ENCODE measurements around the gene DRD1. TPM values are rescaled to one million over a fixed set of nuclear protein-coding genes. Genes with fewer than 3 reads are reported as not detected.

The DRD1 gene
- total RNA-seq, 3 donors from 2014 or later = under 0.01 to 0.33 TPM; not detected in 1

DNA sequence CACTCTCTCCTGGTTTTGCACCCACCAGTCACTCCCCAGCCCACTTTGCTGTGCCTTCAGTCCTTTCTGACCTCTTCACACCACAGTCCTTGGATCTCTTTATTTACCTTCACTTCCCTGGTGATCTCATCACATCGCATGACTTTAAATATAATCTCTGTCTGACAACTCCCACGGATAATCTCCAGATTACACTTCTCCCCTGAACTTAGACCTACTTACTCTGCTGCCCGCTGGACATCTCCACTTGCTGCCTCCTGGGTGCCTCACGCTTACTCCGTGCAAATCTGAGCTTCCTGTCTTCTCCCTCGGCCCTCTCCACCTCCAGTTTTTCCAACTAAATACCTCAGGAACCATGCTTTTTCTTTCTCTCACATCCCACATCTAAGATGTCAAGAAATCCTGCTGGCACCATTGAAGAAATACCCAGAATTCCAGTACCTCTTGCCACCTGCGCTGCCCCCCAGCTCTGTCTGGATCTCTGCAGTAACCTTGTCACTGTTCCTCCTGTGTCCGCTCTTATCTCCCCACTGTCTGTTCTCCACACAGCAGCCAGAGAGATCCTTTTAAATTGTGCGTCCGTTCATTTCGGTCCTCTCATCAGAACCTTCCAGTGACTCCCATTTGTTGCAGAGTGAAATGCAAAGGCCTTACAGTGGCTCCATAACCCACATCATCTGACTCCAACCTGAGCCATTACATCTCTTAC, 43.7 kb upstream of the DRD1 start:
- Histone ChIP-seq H3K36me3 (no peaks in the 10 kb centered on the region), H3K4me1 (no peaks in the 10 kb centered on the region)
- intact Hi-C loops (cut with DNase I; ENCODE audit: low total_unique reads) = no loop called here

GRCh38 chr5:175485631-175486030, 41.6 kb upstream of the DRD1 start:
- TF ChIP-seq POLR2A (IDR thresholded peaks at IDR 0.05) (no peak), CTCF (IDR thresholded peaks at IDR 0.05) (no peak), POLR2AphosphoS5 (IDR thresholded peaks at IDR 0.05) (no peak)
- Histone ChIP-seq H3K27ac (no peak overlapping the region), H3K9me3 (no peaks in the 10 kb centered on the region), H3K4me3 (no peak overlapping the region), H3K36me3 (no peaks in the 10 kb centered on the region), H3K4me1 (no peaks in the 10 kb centered on the region), H3K27me3 (no peaks in the 10 kb centered on the region)
- no peak for DNase-seq (ENCODE audit: low spot score in 2 of 2)
- intact Hi-C loops (cut with DNase I; ENCODE audit: low total_unique reads) = no loop called here

More for the DNA sequence above, 43.7 kb upstream of the DRD1 start:
- DNase-seq (ENCODE audit: low spot score in 2 of 2) = no peak
- no peak overlapping the region for H3K4me3 ChIP-seq
- no peak overlapping the region for H3K27ac ChIP-seq
- TF ChIP-seq CTCF (IDR thresholded peaks at IDR 0.05) (no peak), POLR2AphosphoS5 (IDR thresholded peaks at IDR 0.05) (no peak), POLR2A (IDR thresholded peaks at IDR 0.05) (no peak)
- no peaks in the 10 kb centered on the region for H3K27me3 ChIP-seq
- H3K9me3 ChIP-seq = no peaks in the 10 kb centered on the region

DNA sequence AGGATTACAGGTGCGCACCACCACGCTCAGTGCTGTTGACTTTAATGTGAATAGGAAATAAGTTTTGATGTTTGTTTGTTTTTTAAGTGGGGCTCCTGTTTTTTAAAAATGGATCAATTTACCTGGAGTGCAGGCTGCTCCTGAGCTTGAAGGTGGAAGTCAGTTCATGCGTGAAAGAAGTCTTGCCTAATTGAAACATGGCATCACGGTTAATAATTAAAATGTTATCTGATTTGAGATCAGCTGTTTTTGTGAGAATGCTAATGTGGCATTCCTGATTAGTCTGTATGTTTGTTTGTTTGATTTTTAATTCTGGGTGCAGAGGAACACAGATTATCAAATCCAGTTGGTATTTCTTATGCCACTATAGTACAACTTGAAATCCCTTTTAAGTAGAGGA, 40.8 kb upstream of the DRD1 start:
- no peak overlapping the region for H3K4me3 ChIP-seq
- H3K27me3 ChIP-seq = no peaks in the 10 kb centered on the region
- DNase-seq (ENCODE audit: low spot score in 2 of 2) = no peak
- no peak for TF ChIP-seq POLR2AphosphoS5 (IDR thresholded peaks at IDR 0.05)
- TF ChIP-seq POLR2A (IDR thresholded peaks at IDR 0.05) = no peak
- no peak for TF ChIP-seq CTCF (IDR thresholded peaks at IDR 0.05)
- no peaks in the 10 kb centered on the region for H3K4me1 ChIP-seq
- intact Hi-C loops (cut with DNase I; ENCODE audit: low total_unique reads) = no loop called here
- H3K27ac ChIP-seq = no peak overlapping the region
- H3K36me3 ChIP-seq = no peaks in the 10 kb centered on the region
- H3K9me3 ChIP-seq = no peaks in the 10 kb centered on the region

DNA sequence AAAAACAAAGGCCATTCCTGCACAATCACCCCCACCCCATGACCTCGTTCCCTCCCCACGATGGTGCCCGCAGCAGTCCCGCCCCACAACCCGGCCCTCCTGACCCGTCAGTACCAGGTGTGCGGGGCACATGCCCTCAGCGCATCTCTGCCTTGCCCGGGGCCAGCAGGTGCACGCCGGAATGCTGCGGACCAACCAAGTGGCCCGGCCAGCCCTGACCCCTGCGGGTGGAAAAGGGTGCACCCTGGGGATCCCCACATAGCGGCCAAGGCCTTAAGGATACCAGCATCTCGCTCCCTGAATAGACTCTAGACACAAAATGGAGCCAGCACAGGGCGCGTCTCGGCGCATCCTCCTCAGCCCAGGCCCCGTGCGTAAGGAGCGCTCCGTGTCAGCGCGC, 40.3 kb upstream of the DRD1 start:
- Histone ChIP-seq H3K36me3 (no peaks in the 10 kb centered on the region), H3K4me3 (no peak overlapping the region), H3K27me3 (no peaks in the 10 kb centered on the region), H3K4me1 (peaks cover 4 to 5% of the 10 kb centered on the region in 2 donors), H3K27ac (no peak overlapping the region), H3K9me3 (no peaks in the 10 kb centered on the region)
- intact Hi-C loops (cut with DNase I; ENCODE audit: low total_unique reads) = no loop called here
- no peak for DNase-seq (ENCODE audit: low spot score in 2 of 2)
- TF ChIP-seq POLR2AphosphoS5 (IDR thresholded peaks at IDR 0.05) = no peak
- no peak for TF ChIP-seq CTCF (IDR thresholded peaks at IDR 0.05)
- no peak for TF ChIP-seq POLR2A (IDR thresholded peaks at IDR 0.05)

DNA sequence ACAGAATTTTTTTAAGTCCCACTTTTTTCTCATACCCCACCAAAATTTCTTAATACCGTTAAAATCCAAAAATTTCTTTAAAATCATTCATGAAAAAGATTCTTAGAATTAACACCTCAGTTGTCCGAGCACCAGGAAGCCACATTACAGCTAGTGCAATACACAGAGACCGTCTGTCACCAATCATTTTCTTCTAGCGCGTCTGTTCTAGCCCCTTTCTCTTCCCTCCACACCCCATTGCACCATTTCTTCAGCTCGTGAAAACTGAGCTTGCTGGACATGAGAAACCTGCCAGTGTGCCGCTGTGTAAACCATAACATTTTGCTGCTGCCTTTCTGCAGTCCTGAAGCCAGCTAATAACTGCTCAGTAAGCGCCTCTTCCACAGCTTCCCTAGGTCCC, 39.4 kb upstream of the DRD1 start:
- intact Hi-C loops (cut with DNase I; ENCODE audit: low total_unique reads) = no loop called here
- TF ChIP-seq POLR2AphosphoS5 (IDR thresholded peaks at IDR 0.05) = no peak
- no peak for TF ChIP-seq POLR2A (IDR thresholded peaks at IDR 0.05)
- TF ChIP-seq CTCF (IDR thresholded peaks at IDR 0.05) = no peak

More for the DNA sequence above, 39.4 kb upstream of the DRD1 start:
- peaks cover 7 to 8% of the 10 kb centered on the region in 2 donors for H3K4me1 ChIP-seq
- no peak overlapping the region for H3K4me3 ChIP-seq
- no peak overlapping the region for H3K27ac ChIP-seq
- H3K9me3 ChIP-seq = no peaks in the 10 kb centered on the region
- DNase-seq (ENCODE audit: low spot score in 2 of 2) = no peak
- no peaks in the 10 kb centered on the region for H3K27me3 ChIP-seq
- no peaks in the 10 kb centered on the region for H3K36me3 ChIP-seq
